Dermis microvascular lymphatic vessel endothelial cell (primary cell): ENCODE results near the gene SHB. TPM values are rescaled to one million over a fixed set of nuclear protein-coding genes. Genes with fewer than 3 reads are reported as not detected.
A peak's percentile ranks its signal among the peaks of the same experiment; 100 is the strongest.
"Not testable (repeated sequence)": the region's sequence is repeated elsewhere in the genome, so short reads cannot be mapped to it uniquely, and the experiment has no call there.

Experiments used
- DNase-seq, 2 donors: peaks; one replicate each; pipeline versions ENCODE4 v3.0.0 to v3.0.0-alpha.2; 2010; ENCODE audit warnings: low read depth in 2 of 2
- total RNA-seq: library from RNA; depleted of rRNA; stranded (reverse); fragments of >200 nt; gene quantifications from 2 replicates; pipeline ENCODE4 v1.2.1, GENCODE V29; 2014

Gene SHB
- total RNA-seq, 1 donor from 2014 or later = 14.1 TPM

DNA sequence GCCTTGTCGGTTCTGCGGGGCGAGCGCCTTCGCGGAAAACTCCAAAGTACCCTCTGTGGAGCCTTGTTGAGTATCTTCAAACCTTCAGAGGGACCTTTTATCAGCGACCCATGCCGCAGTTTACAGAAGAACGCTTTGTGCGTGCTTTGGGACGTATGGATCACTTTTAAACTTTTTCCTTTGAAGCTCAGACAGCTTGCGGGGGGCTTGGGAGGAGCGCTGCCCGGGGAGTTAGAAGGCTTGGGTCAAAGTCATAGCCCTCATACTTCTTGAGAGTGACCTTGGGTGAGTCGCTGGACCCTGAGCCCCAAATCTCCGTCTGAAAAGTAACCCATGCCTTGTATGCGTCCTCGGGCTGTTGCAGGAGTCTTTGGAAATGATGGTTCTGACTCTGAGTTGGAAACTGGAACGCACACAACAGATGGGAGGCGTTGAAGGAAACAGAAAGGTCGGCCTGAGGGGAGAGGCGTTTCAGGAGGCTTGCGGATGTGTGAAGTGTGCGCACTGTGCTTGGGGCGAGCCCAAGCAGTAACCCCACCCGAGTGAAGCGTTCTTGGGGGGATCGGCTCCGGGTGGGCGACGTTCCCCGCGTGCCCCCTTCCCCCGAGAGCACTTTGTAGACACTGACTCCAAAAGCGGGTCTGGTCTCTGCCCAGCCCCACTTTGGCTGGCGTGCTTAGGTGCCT is 164.4 kb downstream of the SHB start:
- DNase-seq = no peak

- peak; percentile 81 to 91 for DNase-seq
These were observed 165.2 kb downstream of the SHB start, which contains the start of gene SLC25A51 for GRCh38 chr9:37903647-37904444. SLC25A51 (minus strand) TSS chr9:37904127; CDS start chr9:37888550, 15,577 bp downstream.

GRCh38 chr9:37902796-37903646 is 166.0 kb downstream of the SHB start:
- DNase-seq = peak in 1 of 2 donors; percentile 36

DNA sequence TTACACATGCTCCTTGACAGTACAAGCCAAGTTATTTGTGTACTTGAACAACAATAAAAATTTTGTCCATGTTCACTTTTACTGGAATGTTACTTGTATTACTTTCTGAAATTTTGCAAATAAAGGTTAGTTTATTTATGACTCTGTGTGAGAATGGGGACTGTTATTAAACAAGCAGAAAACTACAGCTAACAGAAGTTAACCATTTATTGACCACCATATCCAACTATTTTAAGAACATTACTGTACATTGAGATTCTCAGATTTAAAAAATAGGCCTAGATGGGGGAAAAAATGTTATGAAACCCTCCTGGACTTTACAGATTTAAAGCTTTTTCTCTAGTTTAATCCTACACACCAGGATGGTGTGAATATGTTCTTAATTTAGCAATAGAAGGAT is 166.9 kb downstream of the SHB start:
- no peak for DNase-seq

DNA sequence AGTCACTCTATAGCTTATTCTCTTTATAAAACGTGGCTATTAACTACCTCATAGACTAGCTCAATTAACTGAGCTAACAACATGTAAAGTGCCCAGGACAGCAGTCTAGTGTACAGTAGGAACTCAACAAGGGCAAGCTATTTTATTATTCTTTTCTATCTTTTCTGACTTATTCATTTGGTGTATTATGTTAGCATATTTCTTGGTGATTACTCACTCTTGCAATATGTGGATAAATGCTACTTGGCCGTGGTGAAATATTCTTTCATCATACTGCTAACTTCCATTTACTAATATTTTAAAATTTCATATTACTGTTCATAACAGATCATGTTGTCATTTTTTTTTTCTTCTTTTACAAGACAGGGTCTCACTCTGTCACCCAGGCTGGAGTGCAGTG is 170.0 kb downstream of the SHB start:
- DNase-seq = no peak

DNA sequence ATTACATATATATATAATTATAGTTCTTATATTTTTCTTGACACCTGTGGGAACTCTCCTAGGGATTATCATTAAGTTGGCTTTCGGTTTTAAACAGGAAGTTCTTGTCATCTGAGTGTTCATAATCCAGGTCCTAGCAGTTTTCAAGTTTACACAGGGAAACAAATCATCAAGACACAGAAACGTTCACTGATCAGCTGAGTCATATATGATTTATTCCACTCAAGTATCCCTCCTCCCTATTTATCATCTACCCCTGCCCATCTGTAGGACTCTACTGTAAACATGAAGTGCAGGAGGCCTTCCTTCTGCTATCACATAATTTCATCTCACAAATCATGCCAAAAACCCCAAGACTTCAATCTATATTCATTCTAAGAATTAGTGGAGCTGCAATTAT is 171.4 kb downstream of the SHB start:
- no peak for DNase-seq

DNA sequence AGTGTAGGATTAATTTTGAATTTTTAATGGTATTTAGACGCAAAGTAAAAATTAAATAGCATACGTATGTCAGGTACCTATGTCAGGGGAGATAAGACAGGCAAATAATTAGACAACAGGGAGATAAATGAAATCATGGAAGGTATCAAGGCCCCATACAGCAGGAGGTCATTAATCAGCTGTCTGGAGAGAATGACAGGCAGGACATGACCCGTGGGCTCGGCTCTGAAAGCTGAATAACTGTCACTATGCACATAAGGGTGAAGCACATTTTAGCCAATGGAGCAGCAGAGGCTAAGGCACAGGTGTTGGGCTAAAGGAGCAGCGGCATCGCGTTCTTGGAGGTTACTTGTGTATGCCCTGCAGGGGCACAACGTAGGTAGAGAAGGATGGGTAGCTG is 177.0 kb downstream of the SHB start:
- DNase-seq = no peak

DNA sequence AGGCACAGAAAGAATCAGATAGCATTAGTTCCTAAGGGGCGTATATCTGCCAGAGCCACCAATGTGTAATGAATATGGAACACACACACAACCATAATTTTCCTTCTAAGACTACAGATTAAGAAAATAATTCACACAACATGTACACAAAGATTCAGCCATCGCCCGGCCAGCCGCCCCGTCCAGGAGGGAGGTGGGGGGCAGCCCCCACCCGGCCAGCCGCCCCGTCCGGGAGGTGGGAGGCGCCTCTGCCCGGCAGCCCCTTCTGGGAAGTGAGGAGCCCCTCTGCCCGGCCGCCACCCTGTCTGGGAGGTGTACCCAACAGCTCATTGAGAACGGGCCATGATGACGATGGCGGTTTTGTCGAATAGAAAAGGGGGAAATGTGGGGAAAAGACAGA is 178.0 kb downstream of the SHB start:
- not testable (repeated sequence) for DNase-seq

GRCh38 chr9:37889536-37889935 is 179.5 kb downstream of the SHB start:
- no peak for DNase-seq

DNA sequence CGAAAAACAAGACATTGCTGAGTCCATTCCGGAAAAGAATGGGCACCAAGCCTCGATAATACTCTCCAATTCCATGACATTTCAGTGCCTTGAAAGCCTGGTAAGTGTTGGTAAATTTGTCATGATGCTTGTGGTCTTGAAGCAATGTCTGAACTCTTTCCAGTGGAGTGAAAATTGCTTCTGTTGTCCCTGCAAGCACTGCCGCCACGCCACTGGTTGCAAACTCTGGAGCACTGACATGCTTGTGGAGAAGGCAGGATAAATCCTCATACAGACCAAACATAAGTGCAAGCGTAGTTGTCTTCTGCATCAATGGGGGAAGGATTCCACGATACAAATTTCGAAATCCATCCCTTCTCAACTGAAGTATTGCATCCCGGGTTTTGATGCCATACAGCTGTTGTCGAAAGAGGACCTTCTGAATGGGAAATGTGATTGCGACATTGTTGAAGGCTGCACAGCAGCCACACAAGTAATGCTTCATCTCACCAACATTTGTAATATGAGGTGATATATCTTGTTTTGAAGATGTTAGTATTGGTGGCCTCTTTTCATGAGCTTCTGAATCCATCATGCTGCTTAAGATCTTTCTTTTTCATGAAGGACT is 180.9 kb downstream of the SHB start:
- not testable (repeated sequence) for DNase-seq

- no peak for DNase-seq
These were observed 188.0 kb downstream of the SHB start for GRCh38 chr9:37880916-37881479.

DNA sequence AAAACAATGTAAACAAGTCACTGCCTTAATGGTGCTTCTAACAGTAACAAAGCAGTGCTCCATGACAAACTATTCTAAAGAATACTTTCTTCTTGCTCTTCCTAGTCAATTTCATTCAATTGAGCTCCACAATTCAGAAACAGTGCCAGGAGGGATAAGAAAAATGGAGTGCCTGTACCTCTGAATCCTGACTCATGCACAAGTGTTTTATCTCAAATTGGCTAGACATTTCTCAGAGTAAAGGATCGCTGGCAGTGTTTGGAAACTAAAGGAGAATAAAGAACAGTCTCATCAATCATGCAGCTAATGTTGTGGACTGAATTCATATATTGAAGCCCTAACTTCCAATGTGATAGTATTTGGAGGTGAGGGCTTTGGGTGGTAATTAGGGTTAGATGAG is 192.7 kb downstream of the SHB start:
- no peak for DNase-seq

DNA sequence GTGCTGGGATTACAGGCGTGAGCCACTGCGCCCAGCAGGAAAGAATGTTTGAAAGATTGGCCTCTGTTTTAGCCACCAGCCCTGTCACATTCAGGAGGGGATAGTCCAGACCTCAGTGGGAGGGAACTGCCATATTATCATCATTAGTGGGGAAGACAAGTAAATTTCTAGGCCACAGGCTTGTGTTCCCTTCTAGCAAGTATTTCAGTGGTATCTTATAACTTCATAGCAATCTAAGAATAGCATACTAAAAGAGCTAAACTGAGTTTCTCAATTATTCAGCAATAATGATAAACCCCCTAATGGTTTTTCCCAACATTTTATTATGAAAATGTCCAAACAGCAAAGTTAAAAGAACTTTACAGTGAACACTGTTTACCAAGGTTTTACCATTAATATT is 195.1 kb downstream of the SHB start:
- DNase-seq = no peak

DNA sequence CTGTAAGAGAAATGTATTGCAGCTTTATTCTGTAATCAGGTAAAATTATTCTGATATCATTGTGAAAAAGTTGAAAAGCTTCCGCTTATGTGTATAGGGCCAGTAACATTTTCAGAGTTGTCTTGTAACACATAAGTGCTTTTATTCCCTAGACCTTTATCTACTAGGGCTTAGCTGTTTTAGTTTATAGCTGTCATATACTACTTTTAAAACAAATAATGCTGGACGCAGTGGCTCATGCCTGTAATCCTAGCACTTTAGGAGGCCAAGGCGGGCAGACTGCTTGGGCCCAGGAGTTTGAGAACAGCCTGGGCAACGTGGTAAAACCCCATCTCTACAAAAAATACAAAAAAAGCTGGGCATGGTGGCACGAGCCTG is 198.2 kb downstream of the SHB start:
- DNase-seq = no peak

DNA sequence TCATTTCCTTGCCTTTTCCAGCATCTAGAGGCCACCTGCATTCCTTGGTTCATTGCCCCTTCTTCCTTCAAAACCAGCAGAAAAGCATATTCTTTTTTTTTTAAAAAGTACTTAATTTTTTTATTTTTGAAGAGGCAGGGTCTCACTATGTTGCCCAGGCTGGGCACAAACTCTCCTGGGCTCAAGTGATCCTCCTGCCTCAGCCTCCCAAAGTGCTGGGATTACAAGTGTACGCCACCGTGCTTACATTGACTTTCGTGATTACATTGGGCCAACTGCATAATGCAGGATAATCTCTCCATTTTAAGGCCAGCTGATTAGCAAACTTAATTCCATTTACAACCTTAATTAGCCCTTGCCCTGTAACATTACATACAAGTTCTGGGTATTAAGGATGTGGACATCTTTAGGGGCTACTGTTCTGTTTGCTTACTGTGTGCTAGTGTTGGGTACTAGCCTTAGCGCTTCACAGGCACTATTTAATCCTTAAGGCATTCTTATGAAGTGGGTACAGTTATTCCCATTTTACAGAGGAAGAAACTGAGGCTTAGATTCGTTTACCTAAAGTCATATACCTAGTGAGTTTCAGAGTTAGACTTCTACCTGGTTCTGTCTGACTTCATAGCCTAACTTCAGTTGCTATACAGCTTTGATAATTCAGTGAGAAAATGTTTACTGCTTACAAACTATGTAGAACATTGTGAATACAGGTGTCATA is 198.8 kb downstream of the SHB start:
- no peak for DNase-seq

Other genes with a start within 250 kb of the SHB start
- gene SLC25A51, start 165.1 kb downstream of the SHB start, total RNA-seq = 66.1 TPM in 2 replicates